Keratinocyte (primary cell): ENCODE measurements around the gene NAA10.

Experiments used
- EZH2 ChIP-seq: IDR thresholded peaks from one replicate; pipeline ENCODE4 v1.6.1; 2012; ENCODE audit warnings: inconsistent platforms, mild to moderate bottlenecking, low read length, moderate library complexity
- TF ChIP-seq, protein P1 (sequence below), 3 experiments: IDR thresholded peaks in 1 of 3; conservative IDR thresholded peaks in 1 of 3; optimal IDR thresholded peaks in 1 of 3; 2 replicates in 2 of 3; 3 replicates in 1 of 3; pipeline versions ENCODE3 to v1.5.1; 2011; ENCODE audit warnings: low read length in 3 of 3, mild to moderate bottlenecking in 3 of 3, moderate library complexity in 2 of 3, control low read depth in 1 of 3, inconsistent platforms in 1 of 3; ENCODE audit not compliant: insufficient read depth in 2 of 3; ENCODE audit errors: extremely low read depth in 1 of 3

DNA sequence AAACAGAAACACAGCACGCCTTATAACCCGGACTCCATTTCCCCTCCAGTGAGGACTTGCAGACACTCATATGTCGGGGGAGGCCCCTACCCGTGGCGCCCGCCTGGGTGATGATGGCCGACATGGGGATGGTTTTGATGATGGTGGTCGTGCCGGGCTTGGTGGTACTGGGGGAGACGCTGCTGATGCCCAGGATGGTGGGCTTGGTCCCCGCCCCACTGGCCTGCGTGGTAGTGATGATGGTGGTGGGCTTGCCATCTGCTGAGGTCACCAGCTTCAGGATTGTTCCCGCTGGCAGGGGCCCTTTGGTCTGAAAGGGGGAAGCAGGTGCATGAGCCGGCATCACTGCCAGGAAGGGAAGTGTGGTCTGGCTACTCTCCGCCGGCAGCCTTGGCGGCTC is 22.4 kb upstream of the NAA10 start:
- TF ChIP-seq, protein P1, sequence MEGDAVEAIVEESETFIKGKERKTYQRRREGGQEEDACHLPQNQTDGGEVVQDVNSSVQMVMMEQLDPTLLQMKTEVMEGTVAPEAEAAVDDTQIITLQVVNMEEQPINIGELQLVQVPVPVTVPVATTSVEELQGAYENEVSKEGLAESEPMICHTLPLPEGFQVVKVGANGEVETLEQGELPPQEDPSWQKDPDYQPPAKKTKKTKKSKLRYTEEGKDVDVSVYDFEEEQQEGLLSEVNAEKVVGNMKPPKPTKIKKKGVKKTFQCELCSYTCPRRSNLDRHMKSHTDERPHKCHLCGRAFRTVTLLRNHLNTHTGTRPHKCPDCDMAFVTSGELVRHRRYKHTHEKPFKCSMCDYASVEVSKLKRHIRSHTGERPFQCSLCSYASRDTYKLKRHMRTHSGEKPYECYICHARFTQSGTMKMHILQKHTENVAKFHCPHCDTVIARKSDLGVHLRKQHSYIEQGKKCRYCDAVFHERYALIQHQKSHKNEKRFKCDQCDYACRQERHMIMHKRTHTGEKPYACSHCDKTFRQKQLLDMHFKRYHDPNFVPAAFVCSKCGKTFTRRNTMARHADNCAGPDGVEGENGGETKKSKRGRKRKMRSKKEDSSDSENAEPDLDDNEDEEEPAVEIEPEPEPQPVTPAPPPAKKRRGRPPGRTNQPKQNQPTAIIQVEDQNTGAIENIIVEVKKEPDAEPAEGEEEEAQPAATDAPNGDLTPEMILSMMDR (optimal IDR thresholded peaks at IDR 0.05 in 1 of 3, IDR thresholded peaks at IDR 0.05 in 1 of 3, conservative IDR thresholded peaks at IDR 0.05 in 1 of 3; ENCODE audit: extremely low read depth in 1 of 3, insufficient read depth in 2 of 3, low read length in 3 of 3): no peak
- no peak for TF ChIP-seq EZH2
